ENCODE measurements around the gene HSDL1.
"Not testable (repeated sequence)": the region's sequence is repeated elsewhere in the genome, so short reads cannot be mapped to it uniquely, and the experiment has no call there.

The HSDL1 gene

GRCh38 chr16:84116720-84117493, 28.1 kb downstream of the HSDL1 start, which contains the start of gene MBTPS1:
MBTPS1 (minus strand) TSS chr16:84116942; CDS start chr16:84101783, 15,159 bp downstream.
- H3K27ac Mint-ChIP-seq = peak within 1 kb of the TSS; percentile 90
- H3K36me3 Mint-ChIP-seq (ENCODE audit: low read depth) = peaks cover 4% of the 10 kb centered on the region
- no peaks in the 10 kb centered on the region for H3K27me3 Mint-ChIP-seq (ENCODE audit: low read depth)
- peak; percentile 99 for DNase-seq (ENCODE audit: low spot score)
- peaks cover 17% of the 10 kb centered on the region for H3K4me1 Mint-ChIP-seq (ENCODE audit: low read depth)
- no peaks in the 10 kb centered on the region for H3K9me3 Mint-ChIP-seq
- H3K4me3 Mint-ChIP-seq = peak within 1 kb of the TSS; percentile 92

- H3K4me1 Mint-ChIP-seq (ENCODE audit: low read depth) = peaks cover 17% of the 10 kb centered on the region
- H3K4me3 Mint-ChIP-seq = peak overlapping the region; percentile 92
- H3K27me3 Mint-ChIP-seq (ENCODE audit: low read depth) = no peaks in the 10 kb centered on the region
- H3K27ac Mint-ChIP-seq = peak overlapping the region; percentile 90
- H3K9me3 Mint-ChIP-seq = no peaks in the 10 kb centered on the region
- H3K36me3 Mint-ChIP-seq (ENCODE audit: low read depth) = peaks cover 2% of the 10 kb centered on the region
- DNase-seq (ENCODE audit: low spot score) = no peak
These were observed 28.9 kb downstream of the HSDL1 start for GRCh38 chr16:84115919-84116719.

- not testable (repeated sequence) for H3K27me3 Mint-ChIP-seq (ENCODE audit: low read depth); H3K9me3 Mint-ChIP-seq; H3K4me3 Mint-ChIP-seq; H3K27ac Mint-ChIP-seq
- Mint-ChIP-seq H3K36me3 (ENCODE audit: low read depth) (peaks cover 12% of the 10 kb centered on the region), H3K4me1 (ENCODE audit: low read depth) (peaks cover 12% of the 10 kb centered on the region)
- peak; percentile 53 for DNase-seq (ENCODE audit: low spot score)
These were observed 33.0 kb downstream of the HSDL1 start for GRCh38 chr16:84111949-84112348.

GRCh38 chr16:84111525-84111924, 33.5 kb downstream of the HSDL1 start:
- no peak for DNase-seq (ENCODE audit: low spot score)
- H3K27ac Mint-ChIP-seq = no peak overlapping the region
- no peaks in the 10 kb centered on the region for H3K9me3 Mint-ChIP-seq
- H3K4me3 Mint-ChIP-seq = no peak overlapping the region
- no peaks in the 10 kb centered on the region for H3K27me3 Mint-ChIP-seq (ENCODE audit: low read depth)
- peaks cover 12% of the 10 kb centered on the region for H3K4me1 Mint-ChIP-seq (ENCODE audit: low read depth)
- peaks cover 12% of the 10 kb centered on the region for H3K36me3 Mint-ChIP-seq (ENCODE audit: low read depth)

GRCh38 chr16:84110527-84110926, 34.5 kb downstream of the HSDL1 start:
- peaks cover 15% of the 10 kb centered on the region for H3K36me3 Mint-ChIP-seq (ENCODE audit: low read depth)
- no peaks in the 10 kb centered on the region for H3K27me3 Mint-ChIP-seq (ENCODE audit: low read depth)
- H3K4me1 Mint-ChIP-seq (ENCODE audit: low read depth) = peaks cover 11% of the 10 kb centered on the region
- H3K4me3 Mint-ChIP-seq = no peak overlapping the region
- H3K27ac Mint-ChIP-seq = no peak overlapping the region
- DNase-seq (ENCODE audit: low spot score) = no peak
- H3K9me3 Mint-ChIP-seq = no peaks in the 10 kb centered on the region

GRCh38 chr16:84109598-84110335, 35.2 kb downstream of the HSDL1 start:
- no peak for DNase-seq (ENCODE audit: low spot score)
- no peaks in the 10 kb centered on the region for H3K9me3 Mint-ChIP-seq
- peaks cover 17% of the 10 kb centered on the region for H3K36me3 Mint-ChIP-seq (ENCODE audit: low read depth)
- H3K4me3 Mint-ChIP-seq = no peak overlapping the region
- no peak overlapping the region for H3K27ac Mint-ChIP-seq
- H3K4me1 Mint-ChIP-seq (ENCODE audit: low read depth) = peaks cover 7% of the 10 kb centered on the region
- no peaks in the 10 kb centered on the region for H3K27me3 Mint-ChIP-seq (ENCODE audit: low read depth)

GRCh38 chr16:84107921-84108320, 37.1 kb downstream of the HSDL1 start:
- Mint-ChIP-seq H3K4me1 (ENCODE audit: low read depth) (peaks cover 3% of the 10 kb centered on the region), H3K4me3 (no peak overlapping the region), H3K36me3 (ENCODE audit: low read depth) (peaks cover 17% of the 10 kb centered on the region), H3K9me3 (no peaks in the 10 kb centered on the region), H3K27me3 (ENCODE audit: low read depth) (no peaks in the 10 kb centered on the region), H3K27ac (no peak overlapping the region)
- DNase-seq (ENCODE audit: low spot score) = no peak

- no peak for DNase-seq (ENCODE audit: low spot score)
- H3K27me3 Mint-ChIP-seq (ENCODE audit: low read depth) = no peaks in the 10 kb centered on the region
- peaks cover 21% of the 10 kb centered on the region for H3K36me3 Mint-ChIP-seq (ENCODE audit: low read depth)
- H3K4me1 Mint-ChIP-seq (ENCODE audit: low read depth) = peaks cover 5% of the 10 kb centered on the region
- no peak overlapping the region for H3K4me3 Mint-ChIP-seq
- no peaks in the 10 kb centered on the region for H3K9me3 Mint-ChIP-seq
- H3K27ac Mint-ChIP-seq = no peak overlapping the region
These were observed 38.8 kb downstream of the HSDL1 start for GRCh38 chr16:84105948-84106740.

- Mint-ChIP-seq H3K27me3 (ENCODE audit: low read depth) (no peaks in the 10 kb centered on the region), H3K4me1 (ENCODE audit: low read depth) (peaks cover 5% of the 10 kb centered on the region), H3K36me3 (ENCODE audit: low read depth) (peaks cover 19% of the 10 kb centered on the region), H3K4me3 (no peak overlapping the region), H3K9me3 (no peaks in the 10 kb centered on the region), H3K27ac (no peak overlapping the region)
- no peak for DNase-seq (ENCODE audit: low spot score)
These were observed 39.6 kb downstream of the HSDL1 start for GRCh38 chr16:84105301-84105815.

- DNase-seq (ENCODE audit: low spot score) = no peak
- H3K27ac Mint-ChIP-seq = no peak overlapping the region
- H3K27me3 Mint-ChIP-seq (ENCODE audit: low read depth) = no peaks in the 10 kb centered on the region
- peaks cover 17% of the 10 kb centered on the region for H3K36me3 Mint-ChIP-seq (ENCODE audit: low read depth)
- H3K4me1 Mint-ChIP-seq (ENCODE audit: low read depth) = peaks cover 10% of the 10 kb centered on the region
- H3K9me3 Mint-ChIP-seq = no peaks in the 10 kb centered on the region
- no peak overlapping the region for H3K4me3 Mint-ChIP-seq
These were observed 40.7 kb downstream of the HSDL1 start for GRCh38 chr16:84104231-84104630.

GRCh38 chr16:84103678-84104077, 41.3 kb downstream of the HSDL1 start:
- Mint-ChIP-seq H3K36me3 (ENCODE audit: low read depth) (peaks cover 19% of the 10 kb centered on the region), H3K27ac (no peak overlapping the region), H3K4me1 (ENCODE audit: low read depth) (peaks cover 14% of the 10 kb centered on the region), H3K4me3 (no peak overlapping the region), H3K27me3 (ENCODE audit: low read depth) (no peaks in the 10 kb centered on the region), H3K9me3 (no peaks in the 10 kb centered on the region)
- no peak for DNase-seq (ENCODE audit: low spot score)

GRCh38 chr16:84098939-84099338, 46.0 kb downstream of the HSDL1 start:
- Mint-ChIP-seq H3K4me1 (ENCODE audit: low read depth) (peaks cover 14% of the 10 kb centered on the region), H3K27me3 (ENCODE audit: low read depth) (no peaks in the 10 kb centered on the region), H3K36me3 (ENCODE audit: low read depth) (peaks cover 36% of the 10 kb centered on the region), H3K27ac (no peak overlapping the region), H3K9me3 (no peaks in the 10 kb centered on the region), H3K4me3 (no peak overlapping the region)
- no peak for DNase-seq (ENCODE audit: low spot score)

GRCh38 chr16:84096447-84097005, 48.5 kb downstream of the HSDL1 start:
- Mint-ChIP-seq H3K9me3 (no peaks in the 10 kb centered on the region), H3K27me3 (ENCODE audit: low read depth) (no peaks in the 10 kb centered on the region), H3K27ac (no peak overlapping the region), H3K4me3 (no peak overlapping the region), H3K4me1 (ENCODE audit: low read depth) (peaks cover 12% of the 10 kb centered on the region), H3K36me3 (ENCODE audit: low read depth) (peaks cover 45% of the 10 kb centered on the region)
- no peak for DNase-seq (ENCODE audit: low spot score)

All from T-helper 2 cell treated with Interferon-gamma antibody and Interleukin-4, amounts not matched to agents 5 μg/mL and 100 μg/mL, for 36 hours (primary cell).